Myometrial cell (primary cell): ENCODE data around the gene EMC1. TPM values are rescaled to one million over a fixed set of nuclear protein-coding genes. Genes with fewer than 3 reads are reported as not detected.

Source experiments
- total RNA-seq: library from RNA; depleted of rRNA; stranded (reverse); fragments of >200 nt; gene quantifications from 2 replicates; pipeline ENCODE4 v1.2.3, GENCODE V29; 2015

Gene EMC1
- total RNA-seq, result 95.2 and 100 TPM in 2 replicates

DNA sequence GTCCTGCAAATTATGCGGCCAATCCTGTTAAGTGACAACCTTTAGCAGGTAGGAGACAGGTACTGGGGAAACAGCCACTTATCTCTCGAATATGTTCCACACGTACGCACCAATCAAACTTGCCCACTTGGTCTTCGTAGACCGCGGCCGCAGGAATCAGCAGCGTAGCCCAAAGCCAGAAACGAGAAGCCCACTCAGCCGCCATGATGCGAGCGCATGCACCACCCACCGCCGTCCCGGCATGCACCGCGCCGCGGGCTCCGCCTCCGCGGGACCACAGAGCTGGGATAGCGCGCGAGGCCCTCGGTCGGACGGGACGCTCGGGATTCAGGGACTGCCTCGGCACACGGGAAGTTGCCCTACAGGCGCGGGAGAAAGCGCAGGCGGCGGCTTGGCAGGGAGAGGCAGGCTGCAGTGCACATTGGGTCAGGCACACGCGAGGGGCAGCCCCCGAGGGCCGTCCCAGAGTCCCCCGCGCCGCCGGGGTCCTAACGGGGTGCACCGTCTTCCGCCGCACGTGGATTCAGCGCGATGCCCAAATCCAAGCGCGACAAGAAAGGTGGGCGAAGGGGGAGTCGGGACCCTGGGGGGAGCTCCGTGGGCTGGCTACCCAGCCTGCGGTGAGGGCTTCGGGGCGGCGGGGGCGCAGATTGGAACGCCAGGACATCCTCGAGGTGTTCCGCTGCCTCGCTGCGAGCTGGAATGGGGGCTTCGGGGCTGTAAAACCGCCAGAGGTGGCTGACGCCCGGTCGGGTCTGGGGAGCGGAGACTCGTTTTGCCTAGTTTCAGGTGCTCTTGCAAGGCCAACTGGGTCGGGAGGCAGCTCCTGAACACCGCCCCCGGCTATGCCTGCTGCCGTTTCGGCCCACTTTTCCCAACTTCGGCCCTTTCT is at the start of gene EMC1, which contains the start of gene MRTO4:
TSS of gene EMC1 (minus strand) at position 220 of the 892 bp plus-strand sequence. CDS start at position 205, 15 bp downstream.
TSS of gene MRTO4 (plus strand) at position 501 of the 892 bp plus-strand sequence. CDS start at position 532, 31 bp downstream.

DNA sequence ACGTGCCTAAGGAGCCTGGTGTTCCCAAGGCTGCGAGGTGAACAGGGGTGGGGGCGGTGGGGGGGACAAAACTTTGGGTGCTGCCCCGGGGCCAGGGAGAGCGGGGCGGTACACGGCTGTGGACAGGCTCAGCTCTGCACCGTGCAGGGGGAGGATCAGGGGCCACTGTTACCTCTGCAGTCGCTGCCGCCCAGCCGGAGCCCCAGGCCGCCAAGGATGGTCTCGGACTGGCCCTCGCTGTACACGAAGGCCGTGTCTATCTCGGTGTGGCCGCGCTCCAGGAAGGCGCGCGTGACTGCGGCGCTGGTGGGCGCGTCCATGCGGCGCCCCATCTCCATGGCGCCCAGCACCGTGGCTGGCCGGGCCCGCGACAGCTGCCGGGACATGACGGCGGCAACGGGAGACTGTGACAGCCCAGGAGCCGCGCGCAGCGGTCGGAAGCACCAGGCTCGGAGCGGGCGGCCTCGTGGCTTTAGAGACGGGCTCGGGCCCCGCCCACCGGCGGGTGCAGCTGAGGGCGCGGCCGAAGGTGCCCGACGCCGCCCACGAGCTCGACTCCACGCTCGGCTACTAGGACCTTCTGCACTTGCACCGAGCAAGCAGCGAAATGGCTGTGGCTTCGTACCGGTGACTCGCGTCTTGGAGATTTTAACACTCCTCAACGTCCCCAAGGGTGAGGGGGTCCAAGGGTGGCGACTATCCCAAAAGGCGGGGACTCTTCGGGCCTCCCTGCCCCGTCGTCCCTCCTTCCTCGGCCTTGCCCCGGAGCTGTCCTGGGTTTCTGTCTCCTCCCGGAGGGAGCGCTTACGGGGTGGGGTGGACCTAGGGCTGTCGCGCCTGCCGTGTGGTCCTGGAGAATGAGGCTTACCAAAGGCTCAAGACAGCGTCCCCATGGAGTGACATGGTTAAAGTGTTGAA is 37.3 kb upstream of the EMC1 start, which contains the start of gene AKR7A3:
TSS of gene AKR7A3 (minus strand) at position 447 of the 918 bp plus-strand sequence. CDS start at position 386, 61 bp downstream.

DNA sequence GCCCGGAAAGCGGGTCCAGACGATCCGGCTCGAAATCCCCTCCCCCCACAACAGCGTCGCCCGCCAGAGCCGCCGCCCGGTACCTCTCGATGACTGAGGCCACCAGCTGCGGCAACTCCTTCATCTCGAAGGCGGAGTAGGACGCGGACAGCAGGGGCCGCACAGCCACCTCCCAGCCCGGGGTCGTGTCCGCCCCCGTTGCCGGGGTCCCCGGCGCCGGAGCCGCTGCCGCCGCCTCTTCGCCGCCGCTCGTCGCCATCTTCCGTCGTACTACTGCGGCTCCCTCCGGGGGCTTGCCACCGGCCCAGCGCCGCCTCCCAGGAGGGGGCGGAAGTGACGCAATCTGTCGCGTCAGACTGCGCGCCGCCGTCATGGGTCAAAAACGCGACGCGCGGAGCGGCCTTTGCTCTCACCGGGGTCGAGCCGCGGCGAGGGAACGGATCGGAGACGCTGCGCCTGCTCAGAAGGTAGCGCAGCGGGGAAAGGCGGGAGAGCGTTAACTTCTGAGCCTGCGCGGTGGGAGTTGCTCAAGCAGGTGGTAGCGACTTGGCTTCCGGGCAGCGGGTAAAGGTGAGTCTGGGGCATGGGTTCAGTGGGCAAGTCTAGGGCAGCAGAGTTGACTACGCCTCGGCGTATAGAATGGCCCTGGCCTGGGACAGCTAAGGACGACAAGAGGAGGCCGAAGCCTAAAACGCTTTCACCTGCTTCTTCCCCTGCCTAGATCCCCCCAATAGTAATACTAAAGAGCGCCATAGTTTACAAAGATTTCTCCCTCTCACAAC is 41.1 kb downstream of the EMC1 start, which contains the start of gene UBR4:
TSS of gene UBR4 (minus strand) at position 277 of the 782 bp plus-strand sequence. CDS start at position 259, 18 bp downstream.

Other genes with a start within 250 kb of the EMC1 start
- gene UBR4, start 41.3 kb downstream of the EMC1 start, total RNA-seq, result 56.5 and 73.5 TPM in 2 replicates
- gene MRTO4, start 281 bp upstream of the EMC1 start, total RNA-seq, result 58.1 and 58.8 TPM in 2 replicates
- gene AKR7A3, start 37.2 kb upstream of the EMC1 start, total RNA-seq, result 0.86 and 0.89 TPM in 2 replicates
- gene AKR7A2, start 60.6 kb upstream of the EMC1 start, total RNA-seq, result 160 and 188 TPM in 2 replicates
- 19.0 and 25.2 TPM in 2 replicates for gene SLC66A1, start 60.8 kb upstream of the EMC1 start, total RNA-seq
- gene CAPZB, start 234.0 kb upstream of the EMC1 start, total RNA-seq, result 91.4 and 154 TPM in 2 replicates